ENCODE results near the gene TBPL2.
"Not testable (repeated sequence)": the region's sequence is repeated elsewhere in the genome, so short reads cannot be mapped to it uniquely, and the experiment has no call there.

The TBPL2 gene

DNA sequence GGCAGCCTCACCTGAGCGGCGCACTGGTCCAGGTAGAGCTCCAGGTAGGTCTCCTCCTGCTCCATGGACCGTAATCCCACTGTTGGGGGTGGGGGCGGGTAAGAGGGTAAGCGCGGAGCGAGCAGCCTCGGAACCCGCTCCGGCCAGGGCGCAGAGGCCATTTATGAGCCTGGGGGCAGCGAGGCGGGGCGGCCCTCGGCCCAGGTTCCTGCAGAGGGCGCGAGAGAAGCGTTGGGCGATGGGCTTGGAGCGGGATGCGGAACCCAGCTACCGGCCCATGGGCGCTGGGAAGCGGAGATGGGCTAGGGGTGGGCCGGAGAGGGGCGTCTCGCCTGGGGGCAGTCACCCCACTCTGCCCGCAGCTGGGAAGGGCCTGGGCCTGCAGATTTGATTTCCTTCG, at the start of gene TBPL2:
Gene TBPL2, minus strand, starts transcription at position 232 of the 400 bp plus-strand sequence. Its CDS starts 167 bp downstream, at position 65.
- FAIRE-seq = no peak

DNA sequence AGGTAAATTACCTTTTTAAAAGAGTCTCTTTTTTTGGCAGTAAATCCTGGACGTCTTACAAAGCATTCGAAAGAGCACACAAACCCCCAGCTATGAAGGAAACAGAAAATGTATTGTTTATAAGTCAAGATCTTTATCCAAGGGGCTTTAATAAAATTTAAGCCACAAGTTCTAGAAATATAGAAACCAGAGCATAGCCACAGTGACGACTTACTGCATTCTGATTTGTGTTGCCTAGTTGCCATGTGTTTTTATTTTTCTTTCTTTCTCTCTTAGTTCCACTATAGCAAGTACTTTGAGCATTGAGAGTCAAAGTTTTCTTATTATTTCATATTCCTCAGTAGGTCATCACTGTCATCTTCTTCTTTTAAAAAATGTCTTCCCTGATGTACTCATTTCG, 47.8 kb upstream of the TBPL2 start:
- FAIRE-seq = no peak

GRCh38 chr14:55482936-55483605, 42.7 kb upstream of the TBPL2 start:
- no peak for FAIRE-seq

GRCh38 chr14:55481769-55482168, 41.4 kb upstream of the TBPL2 start:
- FAIRE-seq = no peak

DNA sequence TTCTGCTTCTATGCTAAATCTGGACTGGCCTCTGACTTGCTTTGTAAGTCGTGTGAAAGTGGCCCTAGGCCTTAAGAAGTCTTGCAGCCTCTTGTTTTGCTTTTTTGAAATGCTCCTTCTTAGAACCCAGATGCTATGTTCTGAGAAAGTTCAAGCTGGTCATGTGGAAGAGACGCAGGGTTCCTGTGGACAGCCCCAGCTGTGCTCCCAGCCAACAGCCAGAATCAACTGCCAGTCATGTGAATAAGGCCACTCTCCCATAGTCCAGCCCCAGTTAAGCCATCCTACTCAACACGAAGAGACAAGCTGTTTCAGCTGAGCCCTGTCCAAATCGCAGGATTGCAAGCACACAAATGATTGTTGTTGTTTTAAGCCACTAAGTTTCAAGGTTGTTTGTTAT, 37.3 kb upstream of the TBPL2 start:
- no peak for FAIRE-seq

DNA sequence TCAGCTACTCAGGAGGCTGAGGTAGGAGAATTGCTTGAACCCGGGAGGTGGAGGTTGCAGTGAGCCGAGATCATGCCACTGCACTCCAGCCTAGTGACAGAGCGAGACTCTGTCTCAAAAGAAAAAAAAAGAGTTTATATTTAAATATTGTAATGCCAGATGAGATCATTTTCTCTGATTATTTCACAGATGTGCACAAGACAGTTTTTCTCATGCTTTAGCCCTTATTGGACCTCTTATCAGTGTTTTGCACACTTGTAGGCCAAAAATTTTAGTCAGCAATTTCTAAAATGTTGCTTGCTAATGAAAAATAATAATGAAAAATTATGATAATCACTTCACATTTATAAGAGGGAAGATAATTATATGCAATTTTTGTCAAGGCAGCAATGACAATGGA, 36.0 kb upstream of the TBPL2 start:
- not testable (repeated sequence) for FAIRE-seq

GRCh38 chr14:55473786-55474185, 33.4 kb upstream of the TBPL2 start:
- FAIRE-seq = no peak

DNA sequence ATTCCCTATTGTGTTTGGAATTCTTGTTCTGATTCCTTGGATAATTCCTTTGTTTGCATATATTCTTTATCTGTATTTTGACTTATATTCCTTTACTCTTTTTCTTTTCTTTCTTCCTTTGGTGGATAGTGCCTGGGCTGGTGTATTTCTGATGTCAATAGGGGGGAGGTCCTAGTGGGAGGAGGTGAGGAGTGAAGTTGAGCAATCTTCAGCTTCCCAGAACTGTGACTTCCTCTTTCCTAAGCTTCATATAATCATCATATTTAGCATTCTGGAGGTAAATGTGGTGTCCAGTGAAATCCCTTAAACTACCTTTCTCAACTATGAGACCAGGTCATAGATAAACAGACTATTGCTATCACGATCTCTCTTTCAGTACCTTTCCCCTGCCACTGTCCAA, 29.6 kb upstream of the TBPL2 start:
- FAIRE-seq = no peak

DNA sequence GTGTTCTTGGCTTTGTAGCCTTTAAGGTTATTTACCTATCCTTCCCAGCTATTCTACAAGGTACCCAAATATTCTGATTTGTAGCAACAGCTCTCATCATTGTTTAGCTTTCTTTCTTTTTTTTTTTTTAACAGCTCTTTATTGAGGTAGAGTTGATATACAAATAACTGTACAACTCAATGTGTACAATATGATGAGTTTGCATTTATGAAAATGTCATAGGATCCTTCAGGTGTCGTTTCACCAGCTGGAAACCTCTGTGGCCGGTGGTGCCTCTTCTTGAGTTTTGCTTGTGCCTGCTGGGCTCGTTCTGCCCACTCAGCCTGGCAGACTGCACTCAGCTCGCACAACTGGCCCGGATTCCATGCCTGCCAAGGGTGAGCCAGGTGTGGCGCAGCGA, 26.9 kb upstream of the TBPL2 start:
- FAIRE-seq = no peak

GRCh38 chr14:55458800-55459515, 18.5 kb upstream of the TBPL2 start:
- no peak for FAIRE-seq

GRCh38 chr14:55457496-55457895, 17.1 kb upstream of the TBPL2 start:
- no peak for FAIRE-seq

- not testable (repeated sequence) for FAIRE-seq
These were observed 16.0 kb upstream of the TBPL2 start for GRCh38 chr14:55456411-55456810.

DNA sequence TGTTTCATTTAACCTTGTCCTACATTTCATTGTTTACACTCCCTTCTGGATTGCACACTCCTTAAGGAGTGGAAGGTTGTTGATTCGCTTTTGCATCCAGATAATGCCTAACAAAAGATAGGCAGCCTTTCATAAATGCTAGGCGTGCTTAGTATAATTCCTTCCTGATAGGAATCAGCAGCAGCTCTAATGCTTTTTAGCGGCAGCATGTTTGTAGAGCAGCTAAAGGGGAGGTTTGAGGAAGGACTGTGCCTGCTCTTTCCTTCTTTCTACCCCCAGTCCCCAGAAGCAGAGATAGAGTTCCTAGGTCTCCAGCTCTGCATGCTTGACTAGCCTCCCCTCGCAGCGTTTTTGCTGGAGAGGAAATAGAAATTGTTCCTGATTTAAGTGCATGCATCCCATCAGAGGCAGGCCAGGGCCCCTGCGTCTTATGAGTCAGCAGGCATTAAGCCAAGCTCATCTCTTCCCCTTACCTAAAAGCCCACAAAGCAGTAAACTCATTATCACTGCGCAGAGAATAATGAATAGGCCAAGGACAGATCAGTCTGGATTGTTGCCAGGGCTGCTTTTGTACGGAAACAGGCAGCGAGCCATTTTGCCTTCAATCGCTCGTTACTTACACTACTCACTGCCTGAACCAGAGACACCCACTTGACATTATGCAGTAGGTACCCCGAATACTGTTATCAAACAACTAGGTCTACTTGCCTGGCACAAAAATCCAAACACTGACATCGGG, 14.0 kb upstream of the TBPL2 start:
- no peak for FAIRE-seq

DNA sequence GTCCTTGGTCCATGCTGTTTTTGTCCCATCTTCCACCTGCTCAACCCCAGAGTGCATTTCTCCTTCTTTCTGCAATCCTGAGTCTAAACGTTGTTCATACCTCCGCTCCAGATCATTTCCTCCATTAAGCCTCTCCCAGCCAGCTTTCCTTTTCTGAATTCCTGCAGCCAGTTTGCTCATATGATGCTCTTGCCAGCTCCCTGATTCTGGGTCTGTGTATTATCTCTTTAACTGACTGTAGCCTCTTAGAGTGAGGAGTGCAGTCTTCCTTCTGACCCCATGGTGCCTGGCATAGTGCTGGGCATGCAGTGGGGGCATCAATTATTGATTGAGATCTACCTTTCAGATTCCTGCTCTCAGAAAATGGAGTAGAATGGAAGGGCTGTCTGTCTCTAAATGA, 11.5 kb upstream of the TBPL2 start:
- no peak for FAIRE-seq

DNA sequence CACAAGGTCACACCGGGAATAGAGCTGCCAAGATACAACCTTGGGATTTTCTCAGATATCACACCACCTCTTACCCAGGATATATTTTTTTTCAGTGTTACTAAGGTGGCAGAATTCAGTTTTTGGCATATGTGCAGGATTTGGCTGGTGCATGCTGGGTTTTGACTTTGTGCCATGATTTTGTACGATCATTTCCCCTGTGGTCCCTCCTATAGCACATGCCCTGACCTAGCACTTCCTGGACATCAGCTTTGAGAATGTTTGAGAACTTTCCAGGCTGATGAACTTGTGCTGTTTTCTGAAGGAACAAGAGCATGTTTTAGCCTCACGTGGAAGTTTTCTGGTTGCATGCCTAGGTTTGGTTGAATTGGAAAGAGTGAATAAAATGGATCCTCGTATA, 11.0 kb upstream of the TBPL2 start:
- FAIRE-seq = no peak

GRCh38 chr14:55450987-55451386, 10.6 kb upstream of the TBPL2 start:
- no peak for FAIRE-seq

DNA sequence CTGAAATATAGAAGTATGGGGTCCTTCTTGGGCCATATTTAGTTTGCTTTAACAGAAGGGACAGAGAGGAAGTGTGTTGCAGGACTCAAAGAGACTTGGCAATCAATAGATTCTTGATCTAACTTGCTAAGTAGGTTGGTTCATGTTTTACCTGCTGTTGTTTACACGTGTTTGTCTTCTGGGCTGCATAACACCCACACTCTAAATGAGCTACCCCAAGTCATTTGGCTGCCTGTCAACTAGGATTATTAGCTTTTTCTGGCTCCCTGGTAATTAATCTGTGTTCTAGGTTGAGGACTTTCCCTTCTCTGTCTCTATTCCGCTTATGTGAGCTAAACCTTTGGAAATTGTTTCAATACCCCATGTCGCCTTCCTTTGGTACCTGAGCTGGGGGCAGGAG, 10.1 kb upstream of the TBPL2 start:
- FAIRE-seq = no peak

- FAIRE-seq = no peak
These were observed 9.7 kb upstream of the TBPL2 start for GRCh38 chr14:55450124-55450523.

GRCh38 chr14:55449116-55449515, 8.7 kb upstream of the TBPL2 start:
- no peak for FAIRE-seq

- FAIRE-seq = no peak
These were observed 7.8 kb upstream of the TBPL2 start for GRCh38 chr14:55448141-55448614.

- FAIRE-seq = no peak
These were observed 6.4 kb upstream of the TBPL2 start for GRCh38 chr14:55446833-55447232.

DNA sequence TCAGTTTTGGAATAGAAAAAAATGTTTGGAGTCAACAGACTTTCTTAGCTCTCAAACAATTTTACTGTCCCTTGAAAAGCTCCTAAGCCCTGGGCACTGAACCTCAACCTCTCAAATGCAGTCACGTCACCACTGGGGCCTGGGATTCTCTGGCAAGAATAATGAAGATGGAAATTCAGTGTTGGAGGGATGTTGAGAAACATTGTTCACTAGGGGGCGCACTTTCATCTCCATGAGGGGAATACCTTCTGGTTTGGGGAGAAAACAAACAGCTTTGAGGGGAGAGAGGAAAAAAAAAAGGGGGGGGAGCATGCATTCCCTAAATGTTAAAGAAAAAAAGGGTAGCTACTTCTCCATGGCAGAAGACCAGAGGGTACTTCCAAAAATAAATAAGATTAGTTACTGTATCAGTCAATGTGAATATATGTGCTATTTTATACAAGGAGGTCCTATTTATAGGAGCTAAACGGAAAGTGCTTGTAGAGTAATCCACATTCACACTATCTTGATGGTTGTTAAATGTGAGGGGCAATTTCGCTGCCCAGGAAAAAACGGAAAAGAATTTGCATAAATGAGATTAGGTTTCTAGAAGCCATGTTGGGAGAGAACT, 5.8 kb upstream of the TBPL2 start:
- no peak for FAIRE-seq

DNA sequence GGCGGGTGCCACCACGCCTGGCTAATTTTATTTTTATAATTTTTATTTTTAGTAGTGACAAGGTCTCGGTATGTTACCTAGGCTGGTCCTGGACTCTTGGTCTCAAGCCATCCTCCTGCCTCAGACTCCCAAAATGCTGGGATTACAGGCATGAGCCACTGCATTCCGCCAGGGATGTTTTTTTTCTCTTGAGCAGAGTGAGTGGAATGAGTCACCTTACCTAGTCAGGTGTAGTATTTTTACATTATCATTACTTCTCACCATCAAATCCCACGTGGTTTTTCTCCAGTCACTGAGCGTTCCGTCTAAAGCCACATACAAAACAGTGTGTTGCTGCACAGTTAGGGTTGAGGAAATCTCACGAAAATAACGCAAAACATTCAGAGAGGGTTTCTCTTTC, 870 bp upstream of the TBPL2 start:
- FAIRE-seq = no peak
